ENCODE data around the gene TMEM131L.
"Not testable (repeated sequence)": the region's sequence is repeated elsewhere in the genome, so short reads cannot be mapped to it uniquely, and the experiment has no call there.

TMEM131L gene

GRCh38 chr4:153594210-153594609 is 128.1 kb downstream of the TMEM131L start:
- no peak overlapping the region for H3K4me3 Mint-ChIP-seq
- no peaks in the 10 kb centered on the region for H3K4me1 Mint-ChIP-seq (ENCODE audit: low read depth)
- no peak overlapping the region for H3K27ac Mint-ChIP-seq
- H3K9me3 Mint-ChIP-seq = no peaks in the 10 kb centered on the region
- intact Hi-C loops (cut with micrococcal nuclease) = no loop called here
- H3K36me3 Mint-ChIP-seq (ENCODE audit: low read depth) = peaks cover 74% of the 10 kb centered on the region
- no peaks in the 10 kb centered on the region for H3K27me3 Mint-ChIP-seq

- Mint-ChIP-seq H3K4me1 (ENCODE audit: low read depth) (no peaks in the 10 kb centered on the region), H3K4me3 (no peak overlapping the region), H3K36me3 (ENCODE audit: low read depth) (peaks cover 62% of the 10 kb centered on the region), H3K9me3 (no peaks in the 10 kb centered on the region), H3K27me3 (no peaks in the 10 kb centered on the region), H3K27ac (no peak overlapping the region)
- intact Hi-C loops (cut with micrococcal nuclease) = no loop called here
These were observed 129.9 kb downstream of the TMEM131L start for GRCh38 chr4:153595894-153596601.

- Mint-ChIP-seq H3K27me3 (no peaks in the 10 kb centered on the region), H3K9me3 (no peaks in the 10 kb centered on the region), H3K4me1 (ENCODE audit: low read depth) (no peaks in the 10 kb centered on the region), H3K4me3 (no peak overlapping the region), H3K27ac (no peak overlapping the region), H3K36me3 (ENCODE audit: low read depth) (peaks cover 68% of the 10 kb centered on the region)
- intact Hi-C loops (cut with micrococcal nuclease) = no loop called here
These were observed 136.6 kb downstream of the TMEM131L start for GRCh38 chr4:153602758-153603157.

GRCh38 chr4:153603258-153603657 is 137.1 kb downstream of the TMEM131L start:
- H3K27me3 Mint-ChIP-seq = no peaks in the 10 kb centered on the region
- no peaks in the 10 kb centered on the region for H3K9me3 Mint-ChIP-seq
- H3K4me1 Mint-ChIP-seq (ENCODE audit: low read depth) = no peaks in the 10 kb centered on the region
- intact Hi-C loops (cut with micrococcal nuclease) = no loop called here
- no peak overlapping the region for H3K27ac Mint-ChIP-seq
- H3K36me3 Mint-ChIP-seq (ENCODE audit: low read depth) = peaks cover 68% of the 10 kb centered on the region
- no peak overlapping the region for H3K4me3 Mint-ChIP-seq

DNA sequence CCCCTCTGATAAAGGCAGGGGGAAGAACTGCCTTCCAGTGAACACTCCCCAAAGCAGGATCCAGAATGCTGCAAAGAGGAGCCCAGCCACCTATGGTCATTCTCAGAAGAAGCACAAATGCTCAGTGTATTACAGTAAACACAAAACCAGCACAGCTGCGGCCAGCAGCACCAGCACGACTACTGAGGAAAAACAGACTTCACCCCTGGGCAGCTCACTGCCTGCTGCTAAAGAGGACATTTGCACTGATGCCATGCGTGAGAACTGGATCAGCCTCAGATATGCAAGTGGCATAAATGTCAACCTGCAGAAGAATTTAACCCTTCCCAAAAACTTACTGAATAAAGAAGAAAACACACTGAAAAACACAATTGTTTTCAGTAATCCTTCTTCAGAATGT is 137.7 kb downstream of the TMEM131L start:
- H3K27ac Mint-ChIP-seq = no peak overlapping the region
- H3K36me3 Mint-ChIP-seq (ENCODE audit: low read depth) = peaks cover 63% of the 10 kb centered on the region
- H3K27me3 Mint-ChIP-seq = no peaks in the 10 kb centered on the region
- H3K4me3 Mint-ChIP-seq = no peak overlapping the region
- peaks cover under 1% of the 10 kb centered on the region for H3K4me1 Mint-ChIP-seq (ENCODE audit: low read depth)
- intact Hi-C loops (cut with micrococcal nuclease) = no loop called here
- peaks cover 4% of the 10 kb centered on the region for H3K9me3 Mint-ChIP-seq

GRCh38 chr4:153609070-153609469 is 142.9 kb downstream of the TMEM131L start:
- H3K4me3 Mint-ChIP-seq; H3K27me3 Mint-ChIP-seq; H3K4me1 Mint-ChIP-seq (ENCODE audit: low read depth); intact Hi-C loops (cut with micrococcal nuclease): not testable (repeated sequence)
- H3K27ac Mint-ChIP-seq = peak overlapping the region; percentile 55
- H3K36me3 Mint-ChIP-seq (ENCODE audit: low read depth) = peaks cover 78% of the 10 kb centered on the region
- peaks cover 17% of the 10 kb centered on the region for H3K9me3 Mint-ChIP-seq

DNA sequence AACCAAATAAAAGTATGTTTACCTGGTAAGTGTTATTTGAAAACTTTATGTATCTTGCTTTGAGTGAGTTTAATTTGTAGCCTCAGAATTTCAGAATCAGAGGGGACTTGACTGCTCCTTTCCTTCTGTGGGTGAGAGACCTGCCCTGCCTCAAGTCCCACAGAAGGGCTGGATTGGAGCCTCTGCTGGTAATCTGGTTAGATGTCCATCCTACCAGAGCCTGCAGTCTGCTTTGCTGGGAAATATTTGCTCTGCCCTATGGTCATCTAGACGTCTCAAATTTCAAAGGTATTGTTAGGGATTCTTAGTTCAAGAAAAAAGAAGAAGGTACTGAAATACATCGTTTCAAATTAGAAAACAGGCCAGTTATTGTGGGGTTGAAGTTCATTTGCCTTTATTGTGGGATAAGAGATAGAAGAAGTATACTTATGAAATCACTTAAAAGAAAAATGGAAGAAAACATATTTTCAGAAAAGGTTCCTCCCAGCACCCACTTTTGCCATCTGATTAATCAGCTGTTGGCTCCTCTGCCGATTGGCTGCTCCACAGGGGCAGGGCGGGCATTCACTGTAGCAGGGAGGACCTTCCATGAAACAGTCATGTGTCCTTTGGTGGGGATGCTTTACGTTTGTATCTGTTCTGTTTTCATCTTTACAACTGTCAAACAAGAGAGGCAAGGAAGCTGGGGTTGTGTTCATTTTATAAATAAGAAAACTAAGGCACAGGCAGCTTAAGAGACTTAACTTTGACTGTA is 144.6 kb downstream of the TMEM131L start:
- peaks cover 17% of the 10 kb centered on the region for H3K9me3 Mint-ChIP-seq
- peaks cover 6% of the 10 kb centered on the region for H3K4me1 Mint-ChIP-seq (ENCODE audit: low read depth)

GRCh38 chr4:153611679-153612078 is 145.5 kb downstream of the TMEM131L start:
- Mint-ChIP-seq H3K4me3 (no peak overlapping the region), H3K36me3 (ENCODE audit: low read depth) (peaks cover 78% of the 10 kb centered on the region), H3K27me3 (no peaks in the 10 kb centered on the region), H3K4me1 (ENCODE audit: low read depth) (peaks cover 6% of the 10 kb centered on the region), H3K9me3 (peaks cover 17% of the 10 kb centered on the region), H3K27ac (peak overlapping the region; percentile 25)
- intact Hi-C loops (cut with micrococcal nuclease) = no loop called here

More for the DNA sequence above, 144.6 kb downstream of the TMEM131L start:
- Mint-ChIP-seq H3K27me3 (no peaks in the 10 kb centered on the region), H3K36me3 (ENCODE audit: low read depth) (peaks cover 80% of the 10 kb centered on the region), H3K27ac (no peak overlapping the region), H3K4me3 (no peak overlapping the region)
- intact Hi-C loops (cut with micrococcal nuclease) = no loop called here

- Mint-ChIP-seq H3K27ac (no peak overlapping the region), H3K27me3 (no peaks in the 10 kb centered on the region), H3K36me3 (ENCODE audit: low read depth) (peaks cover 83% of the 10 kb centered on the region), H3K9me3 (peaks cover 17% of the 10 kb centered on the region), H3K4me3 (no peak overlapping the region), H3K4me1 (ENCODE audit: low read depth) (peaks cover 6% of the 10 kb centered on the region)
- intact Hi-C loops (cut with micrococcal nuclease) = no loop called here
These were observed 146.7 kb downstream of the TMEM131L start for GRCh38 chr4:153612878-153613277.

DNA sequence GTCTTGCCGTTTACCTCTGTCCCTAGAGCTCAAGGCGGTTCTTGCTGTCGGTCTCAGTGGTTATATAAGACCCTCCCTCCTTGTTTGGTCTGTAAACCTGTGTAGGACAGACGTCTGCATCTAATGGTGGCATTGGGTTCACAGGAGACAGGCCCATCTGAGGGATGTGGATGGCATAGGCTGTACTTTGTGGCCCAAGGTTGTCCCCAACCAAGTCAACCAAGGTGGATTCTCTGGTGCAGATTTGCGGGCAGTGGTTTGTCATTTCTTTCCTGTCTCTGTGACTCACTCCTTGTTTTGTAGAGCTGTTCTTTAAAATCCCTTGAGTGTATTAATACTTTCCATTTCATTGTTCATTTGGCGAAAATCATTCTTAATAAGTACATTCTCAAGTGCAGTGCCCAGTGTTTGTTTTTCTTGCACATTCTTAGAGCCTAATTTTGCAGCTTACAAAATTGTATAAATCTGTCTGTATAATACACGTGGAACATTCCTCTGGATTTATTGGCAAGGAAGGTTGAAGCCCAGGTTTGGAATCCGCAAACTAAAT is 149.9 kb downstream of the TMEM131L start:
- H3K4me3 Mint-ChIP-seq = no peak overlapping the region
- H3K4me1 Mint-ChIP-seq (ENCODE audit: low read depth) = peaks cover 18% of the 10 kb centered on the region

GRCh38 chr4:153618833-153619232 is 152.7 kb downstream of the TMEM131L start:
- no peaks in the 10 kb centered on the region for H3K27me3 Mint-ChIP-seq
- intact Hi-C loops (cut with micrococcal nuclease) = no loop called here
- no peak overlapping the region for H3K27ac Mint-ChIP-seq
- no peak overlapping the region for H3K4me3 Mint-ChIP-seq
- H3K4me1 Mint-ChIP-seq (ENCODE audit: low read depth) = peaks cover 46% of the 10 kb centered on the region
- no peaks in the 10 kb centered on the region for H3K9me3 Mint-ChIP-seq
- H3K36me3 Mint-ChIP-seq (ENCODE audit: low read depth) = peaks cover 48% of the 10 kb centered on the region

More for the DNA sequence above, 149.9 kb downstream of the TMEM131L start:
- intact Hi-C loops (cut with micrococcal nuclease) = no loop called here
- no peak overlapping the region for H3K27ac Mint-ChIP-seq
- H3K9me3 Mint-ChIP-seq = no peaks in the 10 kb centered on the region
- H3K27me3 Mint-ChIP-seq = no peaks in the 10 kb centered on the region
- H3K36me3 Mint-ChIP-seq (ENCODE audit: low read depth) = peaks cover 72% of the 10 kb centered on the region

DNA sequence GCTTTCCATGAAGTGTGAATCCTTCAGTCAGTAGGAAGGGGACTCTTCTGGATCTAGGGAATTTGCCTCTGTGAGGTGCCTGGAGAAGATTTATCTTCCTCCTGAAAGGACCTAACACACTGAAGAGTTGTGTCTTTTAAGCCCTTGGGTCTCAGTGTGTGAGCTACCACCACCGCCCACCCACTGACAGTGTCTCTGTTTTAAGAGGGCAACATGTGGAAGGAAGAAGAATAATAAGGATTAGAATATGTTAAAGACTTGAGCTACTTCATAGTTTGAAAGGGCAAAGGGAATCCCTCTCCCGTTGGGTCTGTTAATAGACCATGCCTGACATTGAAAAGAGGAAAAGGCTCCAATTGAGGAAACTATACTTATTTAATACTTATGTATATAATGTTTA is 153.7 kb downstream of the TMEM131L start:
- H3K9me3 Mint-ChIP-seq = no peaks in the 10 kb centered on the region
- H3K27me3 Mint-ChIP-seq = no peaks in the 10 kb centered on the region
- peak overlapping the region; percentile 34 for H3K27ac Mint-ChIP-seq
- H3K36me3 Mint-ChIP-seq (ENCODE audit: low read depth) = peaks cover 44% of the 10 kb centered on the region
- H3K4me3 Mint-ChIP-seq = no peak overlapping the region
- intact Hi-C loops (cut with micrococcal nuclease) = no loop called here
- H3K4me1 Mint-ChIP-seq (ENCODE audit: low read depth) = peaks cover 46% of the 10 kb centered on the region

- intact Hi-C loops (cut with micrococcal nuclease) = no loop called here
- Mint-ChIP-seq H3K4me1 (ENCODE audit: low read depth) (peaks cover 46% of the 10 kb centered on the region), H3K36me3 (ENCODE audit: low read depth) (peaks cover 44% of the 10 kb centered on the region), H3K27ac (peak overlapping the region; percentile 34), H3K9me3 (no peaks in the 10 kb centered on the region), H3K27me3 (no peaks in the 10 kb centered on the region), H3K4me3 (no peak overlapping the region)
These were observed 154.2 kb downstream of the TMEM131L start for GRCh38 chr4:153620352-153620751.

- peak overlapping the region; percentile 54 for H3K27ac Mint-ChIP-seq
- no peaks in the 10 kb centered on the region for H3K27me3 Mint-ChIP-seq
- intact Hi-C loops (cut with micrococcal nuclease) = no loop called here
- H3K4me3 Mint-ChIP-seq = no peak overlapping the region
- H3K4me1 Mint-ChIP-seq (ENCODE audit: low read depth) = peaks cover 46% of the 10 kb centered on the region
- peaks cover 47% of the 10 kb centered on the region for H3K36me3 Mint-ChIP-seq (ENCODE audit: low read depth)
- H3K9me3 Mint-ChIP-seq = no peaks in the 10 kb centered on the region
These were observed 155.9 kb downstream of the TMEM131L start for GRCh38 chr4:153622093-153622492.

All from dendritic cell treated with granulocyte-macrophage colony-stimulating factor and Interleukin-4, amounts not matched to agents 40 ng/mL and 50 ng/mL, for 4 days (primary cell).